Muscle of leg (tissue), 11 donors: ENCODE measurements around the gene KIAA1328. TPM values are rescaled to one million over a fixed set of nuclear protein-coding genes. Genes with fewer than 3 reads are reported as not detected.
"Not testable (repeated sequence)": the region's sequence is repeated elsewhere in the genome, so short reads cannot be mapped to it uniquely, and the experiment has no call there.

ENCODE experiments used
- DNase-seq: peaks from one replicate; pipeline ENCODE4 v3.0.0; 2013
- H3K27ac ChIP-seq: one replicate; pipeline ENCODE4 v1.5.1; 2013; ENCODE audit warnings: mild to moderate bottlenecking, low read length, control low read depth
- H3K27me3 ChIP-seq: one replicate; pipeline ENCODE4 v1.6.1; 2013; ENCODE audit warnings: low read length; ENCODE audit not compliant: control insufficient read depth, insufficient read depth
- H3K36me3 ChIP-seq: one replicate; pipeline ENCODE4 v1.6.1; 2013; ENCODE audit warnings: low read length; ENCODE audit not compliant: control insufficient read depth, insufficient read depth
- H3K4me1 ChIP-seq: one replicate; pipeline ENCODE4 v1.6.1; 2013; ENCODE audit warnings: low read length; ENCODE audit not compliant: control insufficient read depth, insufficient read depth
- H3K4me3 ChIP-seq: one replicate; pipeline ENCODE4 v1.5.1; 2013; ENCODE audit warnings: low read length, control low read depth
- H3K9me3 ChIP-seq: replicated peaks from 2 replicates; pipeline ENCODE4 v1.6.1; 2013; ENCODE audit warnings: low read depth, low read length; ENCODE audit not compliant: control insufficient read depth
- WGBS: methylation state at CpG from one replicate; pipeline ENCODE4 v1.1.5; 2013; ENCODE audit warnings: missing lambda C conversion rate; ENCODE audit not compliant: insufficient coverage; 5-methylcytosine and 5-hydroxymethylcytosine counted together
- polyA plus RNA-seq, 8 donors: library from polyadenylated mRNA; unstranded; fragments of 120-200 nt; gene quantifications; one replicate each; pipeline versions ENCODE4 v1.2.1 to v1.2.3, GENCODE V29; 2013; ENCODE audit warnings: inconsistent platforms in 1 of 8, low replicate concordance in 1 of 8; ENCODE audit not compliant: insufficient read length in 8 of 8, insufficient read depth in 1 of 8
- total RNA-seq: library from RNA; stranded (reverse); fragments of 120-200 nt; gene quantifications from one replicate; pipeline ENCODE4 v1.2.4, GENCODE V29; 2013

Gene KIAA1328
- total and polyA plus RNA-seq, 9 donors, result 5.3 to 11.4 (median 6.1) TPM

GRCh38 chr18:37156330-37156942 lies 327.5 kb downstream of the KIAA1328 start:
- no peaks in the 10 kb centered on the region for H3K36me3 ChIP-seq
- DNase-seq, result no peak
- H3K27me3 ChIP-seq, result no peaks in the 10 kb centered on the region
- H3K4me3 ChIP-seq, result no peak overlapping the region
- no peaks in the 10 kb centered on the region for H3K9me3 ChIP-seq
- WGBS, result 88% methylated on average over 2 of the region's 7 CpGs
- no peaks in the 10 kb centered on the region for H3K4me1 ChIP-seq
- H3K27ac ChIP-seq, result no peak overlapping the region

GRCh38 chr18:37160038-37160820 lies 331.3 kb downstream of the KIAA1328 start:
- no peak overlapping the region for H3K27ac ChIP-seq
- peak; percentile 8 for DNase-seq
- no peaks in the 10 kb centered on the region for H3K9me3 ChIP-seq
- no peaks in the 10 kb centered on the region for H3K27me3 ChIP-seq
- no CpG with 5 or more reads among the region's 3 CpGs for WGBS
- H3K4me1 ChIP-seq, result no peaks in the 10 kb centered on the region
- H3K4me3 ChIP-seq, result no peak overlapping the region
- H3K36me3 ChIP-seq, result no peaks in the 10 kb centered on the region

- H3K9me3 ChIP-seq, result no peaks in the 10 kb centered on the region
- H3K36me3 ChIP-seq, result no peaks in the 10 kb centered on the region
- H3K4me3 ChIP-seq, result no peak overlapping the region
- DNase-seq, result no peak
- H3K4me1 ChIP-seq, result no peaks in the 10 kb centered on the region
- no CpG with 5 or more reads among the region's 1 CpG for WGBS
- H3K27ac ChIP-seq, result no peak overlapping the region
- no peaks in the 10 kb centered on the region for H3K27me3 ChIP-seq
Measured at GRCh38 chr18:37161491-37161890, 332.6 kb downstream of the KIAA1328 start.

GRCh38 chr18:37162551-37162950 lies 333.6 kb downstream of the KIAA1328 start:
- WGBS, result no CpG with 5 or more reads among the region's 1 CpG
- no peak overlapping the region for H3K4me3 ChIP-seq
- H3K27me3 ChIP-seq, result no peaks in the 10 kb centered on the region
- H3K9me3 ChIP-seq, result no peaks in the 10 kb centered on the region
- DNase-seq, result no peak
- H3K4me1 ChIP-seq, result no peaks in the 10 kb centered on the region
- H3K27ac ChIP-seq, result no peak overlapping the region
- H3K36me3 ChIP-seq, result no peaks in the 10 kb centered on the region

GRCh38 chr18:37163119-37163518 lies 334.2 kb downstream of the KIAA1328 start:
- Histone ChIP-seq H3K9me3 (no peaks in the 10 kb centered on the region), H3K36me3 (no peaks in the 10 kb centered on the region), H3K4me3 (no peak overlapping the region), H3K4me1 (no peaks in the 10 kb centered on the region), H3K27ac (no peak overlapping the region), H3K27me3 (no peaks in the 10 kb centered on the region)
- no CpG with 5 or more reads among the region's 4 CpGs for WGBS
- DNase-seq, result no peak

GRCh38 chr18:37166491-37166890 lies 337.6 kb downstream of the KIAA1328 start:
- no peaks in the 10 kb centered on the region for H3K36me3 ChIP-seq
- no peak for DNase-seq
- no peaks in the 10 kb centered on the region for H3K4me1 ChIP-seq
- no peaks in the 10 kb centered on the region for H3K27me3 ChIP-seq
- WGBS, result no CpG with 5 or more reads among the region's 1 CpG
- H3K9me3 ChIP-seq, result no peaks in the 10 kb centered on the region
- no peak overlapping the region for H3K27ac ChIP-seq
- no peak overlapping the region for H3K4me3 ChIP-seq

- DNase-seq, H3K27ac ChIP-seq, H3K27me3 ChIP-seq, H3K9me3 ChIP-seq, H3K4me3 ChIP-seq, H3K4me1 ChIP-seq, H3K36me3 ChIP-seq: not testable (repeated sequence)
- WGBS, result 80% methylated on average over 1 of the region's 6 CpGs
Measured at GRCh38 chr18:37166966-37167365, 338.0 kb downstream of the KIAA1328 start.

DNA sequence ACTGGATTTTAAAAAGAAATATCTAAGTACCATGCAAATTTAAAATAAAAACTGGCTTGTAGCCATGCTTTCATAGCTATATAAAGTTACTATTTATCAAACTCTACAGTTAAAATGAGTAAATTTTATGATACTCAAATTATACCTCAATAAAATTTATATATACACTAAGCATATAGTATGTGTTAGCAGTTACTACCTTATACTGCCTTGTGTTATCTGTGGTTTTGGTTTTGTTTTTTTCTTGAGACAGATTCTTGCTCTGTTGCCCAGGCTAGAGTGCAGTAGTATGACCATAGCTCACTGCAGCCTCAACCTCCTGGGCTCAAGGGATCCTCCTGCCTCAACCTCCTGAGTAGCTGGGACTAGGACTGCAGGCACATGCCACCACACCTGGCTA lies 342.1 kb downstream of the KIAA1328 start:
- no peak overlapping the region for H3K4me3 ChIP-seq
- H3K9me3 ChIP-seq, result no peaks in the 10 kb centered on the region
- no peaks in the 10 kb centered on the region for H3K27me3 ChIP-seq
- no peaks in the 10 kb centered on the region for H3K36me3 ChIP-seq
- no peak overlapping the region for H3K27ac ChIP-seq
- DNase-seq, result no peak
- H3K4me1 ChIP-seq, result no peaks in the 10 kb centered on the region

GRCh38 chr18:37173384-37173783 lies 344.5 kb downstream of the KIAA1328 start:
- WGBS, result no CpG with 5 or more reads among the region's 2 CpGs
- DNase-seq, result no peak
- H3K27me3 ChIP-seq, result no peaks in the 10 kb centered on the region

GRCh38 chr18:37175727-37176620 lies 347.0 kb downstream of the KIAA1328 start:
- no peaks in the 10 kb centered on the region for H3K36me3 ChIP-seq
- WGBS, result no CpG with 5 or more reads among the region's 1 CpG
- DNase-seq, result no peak
- no peak overlapping the region for H3K27ac ChIP-seq
- no peak overlapping the region for H3K4me3 ChIP-seq
- H3K27me3 ChIP-seq, result no peaks in the 10 kb centered on the region
- no peaks in the 10 kb centered on the region for H3K4me1 ChIP-seq
- H3K9me3 ChIP-seq, result no peaks in the 10 kb centered on the region

More at GRCh38 chr18:37173384-37173783, 344.5 kb downstream of the KIAA1328 start:
- no peaks in the 10 kb centered on the region for H3K4me1 ChIP-seq
- H3K27ac ChIP-seq, result no peak overlapping the region
- H3K4me3 ChIP-seq, result no peak overlapping the region
- no peaks in the 10 kb centered on the region for H3K36me3 ChIP-seq
- no peaks in the 10 kb centered on the region for H3K9me3 ChIP-seq
